C1 segment of cervical spinal cord (tissue), 14 donors: ENCODE data around the gene SEMA4D.
A peak's percentile ranks its signal among the peaks of the same experiment; 100 is the strongest.
"Not testable (repeated sequence)": the region's sequence is repeated elsewhere in the genome, so short reads cannot be mapped to it uniquely, and the experiment has no call there.

Experiments used
- DNase-seq, 14 donors: peaks; one replicate each; lab custom pipeline; 2025; lab: John Stamatoyannopoulos, UW

Gene SEMA4D

DNA sequence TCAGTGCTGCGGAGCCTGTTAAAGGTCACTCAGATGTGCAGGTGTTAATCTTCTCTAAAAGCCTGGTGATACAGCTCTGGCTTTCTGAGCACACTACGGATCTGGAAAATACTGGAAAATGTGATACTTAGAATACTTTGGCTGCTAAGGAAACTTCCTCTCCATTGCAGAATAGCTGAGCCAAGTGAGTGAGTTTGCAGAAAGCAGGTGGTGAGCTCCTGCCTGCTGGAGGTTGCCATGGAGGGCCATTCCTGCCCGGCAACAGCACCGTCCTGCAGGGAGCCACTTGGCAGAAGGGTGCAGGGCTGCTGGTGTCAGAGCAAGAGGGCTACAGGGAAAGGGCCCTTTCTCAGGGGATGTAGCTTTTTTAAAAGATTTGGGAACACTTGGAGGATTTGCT is 138.9 kb downstream of the SEMA4D start:
- DNase-seq = peak in 7 of 14 donors; percentile 25 to 70 (median 42)

DNA sequence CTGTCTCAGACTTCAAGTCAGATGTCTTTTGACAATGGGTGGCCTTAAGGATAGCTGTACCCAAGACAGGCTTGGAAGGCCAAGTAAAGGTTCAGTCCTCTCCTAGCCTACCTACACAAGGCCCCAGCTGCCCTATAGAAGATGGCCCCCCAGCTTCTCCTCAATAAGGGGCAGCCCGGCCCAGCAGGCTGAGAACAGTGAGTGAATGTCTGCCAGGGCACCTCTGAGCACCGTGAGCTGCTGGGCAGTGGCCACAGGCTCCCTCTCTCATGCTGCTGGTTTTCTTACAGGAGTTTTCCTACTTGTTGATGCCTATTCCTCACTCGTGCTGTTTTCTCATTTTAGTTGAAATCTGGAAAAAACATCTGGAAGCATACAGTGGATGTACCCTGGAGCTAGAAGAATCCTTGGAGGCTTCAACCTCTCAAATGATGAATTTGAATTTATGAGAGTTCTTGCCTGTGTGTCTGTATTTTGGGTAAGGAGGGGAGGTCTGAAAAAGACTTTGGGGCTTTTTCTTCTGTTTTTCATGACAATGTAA is 139.5 kb downstream of the SEMA4D start:
- DNase-seq = no peak

DNA sequence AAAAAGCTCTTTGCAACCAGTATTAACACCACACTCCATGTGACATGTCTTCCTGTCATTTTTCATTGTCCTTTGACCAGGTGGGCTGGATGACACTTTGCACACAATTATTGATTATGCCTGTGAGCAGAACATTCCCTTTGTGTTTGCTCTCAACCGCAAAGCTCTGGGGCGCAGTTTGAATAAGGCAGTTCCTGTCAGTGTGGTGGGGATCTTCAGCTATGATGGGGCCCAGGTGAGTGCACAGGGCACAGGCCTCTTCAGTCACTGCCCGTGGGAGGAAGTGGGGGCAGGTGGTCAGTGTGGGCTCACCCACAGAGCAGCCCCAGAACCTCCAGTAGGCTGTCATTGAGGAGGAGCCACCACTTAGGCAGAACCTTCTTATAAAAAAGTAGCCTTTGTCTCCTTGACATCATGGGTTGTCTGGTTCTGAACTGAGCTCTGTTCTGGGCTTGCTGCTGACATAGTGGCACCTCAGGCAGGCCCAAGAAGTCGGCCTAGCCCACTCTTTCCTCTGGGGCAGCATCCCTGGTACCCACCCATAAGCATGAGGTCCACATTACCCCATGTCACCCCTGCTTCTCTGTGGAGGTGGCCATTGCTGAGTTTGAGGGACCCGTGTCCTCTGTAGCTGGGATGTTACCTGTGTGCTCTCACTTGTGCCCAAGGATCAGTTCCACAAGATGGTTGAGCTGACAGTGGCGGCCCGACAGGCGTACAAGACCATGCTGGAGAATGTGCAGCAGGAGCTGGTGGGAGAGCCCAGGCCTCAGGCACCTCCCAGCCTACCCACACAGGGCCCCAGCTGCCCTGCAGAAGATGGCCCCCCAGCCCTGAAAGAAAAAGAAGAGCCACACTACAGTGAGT is 140.3 kb downstream of the SEMA4D start:
- no peak for DNase-seq

DNA sequence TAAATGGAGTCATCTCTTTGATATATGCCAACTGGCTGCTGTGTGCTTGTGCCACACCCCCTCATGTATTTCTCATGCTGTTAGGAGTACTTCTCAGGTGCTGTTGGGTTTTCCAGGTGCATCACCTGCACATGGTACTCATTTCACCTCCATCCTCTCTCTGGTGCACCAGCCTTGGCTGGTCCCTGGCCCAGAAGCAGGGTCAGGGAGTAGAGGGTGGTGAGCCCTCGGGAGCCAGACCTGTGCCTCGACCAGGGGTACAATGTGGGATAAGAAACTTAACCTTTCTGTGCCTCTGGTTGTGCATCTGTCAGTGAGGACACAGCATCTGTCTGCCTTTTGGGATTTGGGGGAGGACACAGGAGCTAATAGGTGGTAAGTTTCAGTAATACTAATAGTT is 141.1 kb downstream of the SEMA4D start:
- DNase-seq = no peak

DNA sequence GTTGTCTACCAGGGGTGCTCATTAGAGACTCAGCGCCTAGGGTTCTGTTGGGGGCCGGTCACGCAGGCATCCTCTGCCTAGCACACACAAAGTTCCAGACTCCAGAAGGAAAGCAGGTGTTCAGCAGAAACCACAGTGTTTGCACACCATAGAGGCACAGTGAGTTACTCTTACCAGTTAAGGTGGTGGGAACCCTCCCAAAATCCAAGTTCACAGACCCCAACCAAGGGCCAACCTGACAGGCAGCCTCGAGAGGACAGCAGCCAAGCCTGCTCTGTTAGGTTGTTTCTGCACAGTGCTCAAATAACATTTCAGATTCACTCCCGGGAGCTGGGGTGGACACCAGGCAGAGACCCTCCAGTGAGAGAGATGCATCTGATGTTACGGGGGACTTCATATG is 143.4 kb downstream of the SEMA4D start:
- no peak for DNase-seq

DNA sequence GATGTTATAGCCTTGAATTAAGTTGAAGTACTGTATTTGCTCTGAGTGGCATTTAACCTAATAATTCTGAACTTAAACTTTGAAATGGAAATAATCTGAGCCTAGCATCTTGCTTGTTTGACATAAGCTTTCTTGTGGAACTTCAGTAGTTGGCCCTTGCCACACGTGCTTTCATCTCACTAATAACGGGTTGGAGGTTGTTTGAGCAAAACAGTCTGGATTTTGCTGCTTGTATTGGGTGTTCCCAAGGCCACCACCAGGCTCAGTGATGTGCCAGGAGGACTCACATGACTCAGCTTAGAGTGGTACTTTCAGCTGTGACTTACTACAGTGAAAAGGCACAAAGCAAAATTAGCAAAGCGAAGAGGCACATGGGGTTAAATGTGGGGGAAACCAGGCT is 143.9 kb downstream of the SEMA4D start:
- DNase-seq = no peak

DNA sequence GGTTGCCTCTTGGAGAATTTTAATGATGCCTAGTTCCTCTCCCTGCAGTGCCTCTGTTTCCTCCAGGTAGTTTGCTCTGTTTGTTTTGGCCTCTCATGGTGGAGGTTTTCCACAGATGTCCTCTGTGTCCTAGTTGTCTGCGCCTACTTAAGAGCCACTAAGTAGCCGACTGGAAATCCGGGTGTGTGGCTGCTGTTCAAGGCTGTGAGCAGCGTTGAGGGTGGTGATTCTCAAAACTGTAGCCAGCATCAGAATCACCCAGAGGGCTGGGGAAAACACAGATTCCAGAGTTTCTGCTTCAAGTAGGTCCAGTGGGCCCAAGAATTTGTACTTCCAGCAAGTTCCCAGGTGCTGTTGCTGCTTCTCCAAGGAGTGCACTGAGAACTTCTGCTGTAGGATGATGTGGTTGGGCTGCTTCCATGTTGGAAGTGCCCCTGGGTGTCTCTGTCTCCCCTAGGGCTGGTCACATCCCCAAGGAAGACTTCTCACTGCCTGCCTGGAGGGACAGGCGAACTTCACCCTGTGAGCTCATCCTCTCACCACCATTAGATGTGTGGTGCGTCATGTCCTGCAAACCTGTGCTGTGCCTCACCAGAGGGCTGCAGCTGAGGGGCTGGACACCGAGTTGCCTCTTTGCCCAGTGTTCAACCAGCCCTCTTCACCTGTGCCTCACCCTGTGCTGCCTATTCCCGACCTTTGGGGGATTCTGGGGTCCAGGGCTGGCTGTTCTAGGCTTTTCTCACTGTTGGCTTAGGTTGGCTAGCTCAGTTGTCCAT is 144.9 kb downstream of the SEMA4D start:
- DNase-seq = no peak

DNA sequence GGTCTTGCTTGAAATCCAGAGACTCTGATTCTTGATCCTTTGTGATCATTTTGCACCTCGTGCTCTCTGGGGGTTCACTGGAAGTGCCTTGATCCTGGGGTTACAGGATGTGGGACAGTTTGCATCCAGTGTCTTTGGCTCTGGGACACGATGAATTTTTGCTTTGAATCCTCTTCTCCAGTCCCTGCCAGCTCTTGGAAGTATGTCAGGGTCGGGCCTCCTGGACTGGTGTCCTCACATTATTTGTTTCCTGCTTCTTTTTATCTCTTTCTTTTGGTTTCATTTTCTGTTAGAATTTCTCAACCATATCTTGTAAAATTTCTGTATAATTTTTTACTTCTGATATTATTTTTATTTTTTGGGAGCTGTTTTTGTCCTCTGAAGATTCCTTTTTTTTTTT is 145.5 kb downstream of the SEMA4D start:
- DNase-seq = no peak

DNA sequence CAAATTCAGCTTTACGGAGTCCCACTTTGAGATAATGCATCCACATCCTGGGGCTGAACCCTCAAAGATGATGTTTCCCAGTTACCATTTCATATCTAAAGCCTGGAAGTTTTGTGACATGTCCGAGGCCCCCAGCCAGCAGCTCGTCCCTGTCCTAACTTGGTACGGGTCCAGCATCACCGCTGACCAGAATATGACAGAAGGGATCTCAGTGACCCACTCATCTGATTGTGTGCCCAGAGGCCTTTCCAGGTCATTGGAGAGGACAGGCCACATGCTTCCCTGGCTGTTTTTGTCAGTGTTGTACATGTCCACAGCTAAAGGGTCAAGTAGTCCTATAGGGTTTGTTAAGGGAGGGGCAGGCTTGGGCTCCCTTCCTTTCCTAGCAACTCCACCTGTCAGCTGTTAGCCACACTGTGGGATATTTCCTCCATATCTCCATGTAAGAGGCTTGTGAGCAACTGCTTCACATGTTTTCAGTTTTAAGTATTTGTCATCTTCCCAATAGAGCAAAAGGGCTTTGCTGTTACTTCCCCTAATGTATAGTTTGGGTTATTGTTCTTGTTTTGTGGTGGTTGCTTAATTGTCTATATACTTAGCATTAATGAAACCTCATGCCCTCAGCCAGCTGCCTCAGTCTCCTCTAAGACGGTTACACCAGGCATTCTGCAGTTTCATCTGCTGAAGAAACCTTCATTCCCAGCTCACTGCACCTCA is 146.2 kb downstream of the SEMA4D start:
- DNase-seq = peak in 1 of 14 donors; percentile 12

DNA sequence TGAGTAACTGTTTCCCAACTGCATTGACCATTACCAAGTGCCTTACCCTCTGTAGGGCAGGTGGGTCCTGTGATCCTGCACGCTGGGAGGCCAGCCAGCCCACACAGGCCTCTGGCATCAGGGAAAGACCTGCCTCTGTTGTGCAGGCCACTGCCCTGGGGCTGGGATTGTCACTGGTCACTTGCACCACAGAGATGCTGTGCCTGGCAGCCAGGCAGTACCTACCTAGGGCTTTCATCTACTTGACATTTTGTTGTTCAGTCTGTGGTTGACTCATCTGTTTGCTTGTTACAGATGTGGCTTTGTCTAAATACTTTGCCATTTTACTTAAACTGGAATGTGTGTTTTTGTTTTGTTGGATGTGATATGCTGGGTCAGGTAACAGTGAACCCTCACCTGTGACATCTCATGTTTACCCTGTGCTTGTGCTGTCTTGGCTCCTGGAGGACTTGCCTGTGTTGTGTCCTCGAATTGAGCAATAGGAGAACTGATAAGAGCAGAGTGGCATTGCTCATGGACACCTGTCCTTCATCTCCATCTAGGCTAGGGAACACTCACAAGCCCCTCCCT is 146.8 kb downstream of the SEMA4D start:
- DNase-seq = no peak

DNA sequence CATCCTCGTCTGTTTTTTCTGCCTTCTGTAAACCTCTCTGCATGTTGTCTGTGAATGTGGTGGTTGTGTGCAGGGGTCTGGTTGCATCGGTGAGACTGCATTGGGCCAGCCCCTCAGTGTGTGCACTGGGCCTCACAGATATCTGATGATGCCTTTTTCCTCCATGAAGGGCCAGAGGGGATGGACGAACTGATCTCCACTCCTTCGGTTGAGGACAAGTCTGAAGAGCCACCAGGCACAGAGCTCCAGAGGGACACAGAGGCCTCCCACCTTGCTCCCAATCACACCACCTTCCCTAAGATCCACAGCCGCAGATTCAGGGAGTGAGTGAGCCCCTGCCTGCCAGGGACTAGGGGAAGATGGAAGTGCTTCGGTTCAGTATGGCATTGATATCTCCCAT is 148.3 kb downstream of the SEMA4D start:
- DNase-seq = no peak

DNA sequence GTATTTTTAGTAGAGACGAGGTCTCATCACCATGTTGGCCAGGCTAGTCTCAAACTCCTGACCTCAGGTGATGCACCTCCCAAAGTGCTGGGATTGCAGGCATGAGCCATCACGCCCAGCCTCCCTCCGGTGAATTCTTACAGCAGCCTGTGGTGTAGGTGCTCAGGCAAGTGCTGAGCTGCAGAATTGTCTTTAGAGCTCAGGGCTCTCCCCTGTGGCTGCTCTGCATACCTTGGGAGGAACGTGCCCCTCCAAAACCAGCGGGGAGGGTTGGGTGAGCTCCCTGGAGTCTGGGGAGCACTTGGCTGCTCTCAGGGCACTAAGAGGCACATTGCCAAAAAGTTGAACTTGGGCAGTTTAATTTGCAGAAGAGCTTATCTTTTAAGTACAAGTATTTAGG is 150.3 kb downstream of the SEMA4D start:
- no peak for DNase-seq

DNA sequence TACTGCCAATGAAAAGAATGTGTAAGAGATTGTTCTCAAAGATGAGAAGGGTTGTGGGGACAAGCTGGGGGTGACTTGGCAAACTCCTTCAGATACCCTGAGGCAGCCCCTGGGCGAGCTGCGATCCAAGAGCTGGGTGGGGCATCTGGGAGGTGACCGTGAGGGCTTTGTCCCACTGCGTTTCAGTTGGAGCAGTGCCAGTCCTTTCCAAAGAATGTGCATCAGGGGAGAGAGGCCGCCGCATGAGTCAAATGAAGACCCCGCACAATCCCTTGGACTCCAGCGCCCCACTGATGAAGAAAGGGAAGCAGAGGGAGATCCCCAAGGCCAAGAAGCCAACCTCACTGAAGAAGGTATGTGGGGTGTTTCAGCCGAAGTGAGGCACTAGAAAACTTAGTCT is 151.2 kb downstream of the SEMA4D start:
- DNase-seq = no peak

DNA sequence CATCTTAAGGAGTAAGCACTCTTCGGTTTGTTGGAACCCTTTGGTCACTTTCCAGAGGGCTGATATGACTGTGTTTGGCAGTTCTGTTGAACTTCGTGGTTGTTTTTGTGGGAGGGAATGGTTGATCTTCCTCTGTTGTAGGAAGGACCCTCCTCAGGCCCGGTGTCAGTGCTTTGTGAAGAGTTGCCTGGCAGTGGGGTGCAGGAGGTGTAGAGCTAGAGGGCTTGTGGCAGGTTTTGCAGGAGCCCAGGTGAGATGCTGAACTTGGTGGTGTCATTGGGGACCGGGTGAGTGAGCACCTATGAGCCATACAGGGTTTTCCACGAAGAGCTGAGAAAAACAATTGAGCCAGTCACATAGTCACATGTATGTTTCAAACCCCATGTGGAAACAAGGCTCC is 152.4 kb downstream of the SEMA4D start:
- no peak for DNase-seq

DNA sequence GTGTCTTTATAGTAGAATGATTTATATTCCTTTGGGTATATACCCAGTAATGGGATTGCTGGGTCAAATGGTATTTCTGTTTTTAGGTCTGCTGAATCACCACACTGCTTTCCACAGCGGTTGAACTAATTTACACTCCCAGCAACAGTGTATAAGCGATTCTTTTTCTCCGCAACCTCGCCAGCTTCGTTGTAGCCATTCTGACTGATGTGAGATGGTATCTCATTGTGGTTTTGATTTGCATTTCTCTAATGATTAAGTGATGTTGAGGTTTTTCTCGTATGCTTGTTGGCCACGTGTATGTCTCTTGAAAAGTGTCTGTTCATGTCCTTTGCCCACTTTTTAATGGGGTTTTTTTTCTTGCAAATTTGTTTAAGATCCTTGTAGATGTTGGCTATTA is 154.1 kb downstream of the SEMA4D start:
- DNase-seq = not testable (repeated sequence)

DNA sequence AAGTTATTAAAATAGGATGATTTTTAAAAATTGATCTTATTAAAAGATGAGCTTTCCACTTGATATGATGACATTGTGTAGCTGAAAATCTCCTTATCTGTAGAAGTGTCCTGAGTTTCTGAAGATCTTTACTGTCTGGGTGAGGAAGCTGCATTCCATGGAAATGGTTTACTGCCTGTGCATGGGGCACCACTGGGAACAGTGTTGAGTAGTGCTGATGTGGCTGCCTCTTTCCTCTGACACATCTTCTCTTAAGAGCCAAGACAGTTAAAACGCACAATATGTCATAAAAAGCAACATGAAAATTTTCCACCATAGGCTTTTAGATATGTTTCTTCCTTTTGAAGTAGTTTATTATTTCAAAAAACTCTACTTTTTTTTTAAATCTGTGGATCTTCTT is 155.0 kb downstream of the SEMA4D start:
- no peak for DNase-seq

DNA sequence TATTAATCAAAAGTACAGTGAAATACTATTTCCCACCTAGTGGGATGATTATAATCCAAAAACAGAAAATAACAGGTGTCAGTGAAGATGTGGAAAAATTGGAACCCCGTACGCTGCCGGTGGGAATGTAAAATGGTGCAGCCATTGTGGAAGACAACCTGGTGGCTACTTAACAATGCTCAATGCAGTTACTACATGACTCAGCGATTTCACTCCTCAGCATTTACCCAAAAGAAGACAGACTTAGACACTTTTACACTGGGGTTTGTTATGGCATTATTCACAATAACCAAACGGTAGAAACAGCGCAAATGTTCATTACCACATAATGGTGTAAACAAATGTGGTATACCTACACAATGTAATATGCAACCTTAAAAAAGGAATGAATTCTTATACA is 155.7 kb downstream of the SEMA4D start:
- DNase-seq = no peak

DNA sequence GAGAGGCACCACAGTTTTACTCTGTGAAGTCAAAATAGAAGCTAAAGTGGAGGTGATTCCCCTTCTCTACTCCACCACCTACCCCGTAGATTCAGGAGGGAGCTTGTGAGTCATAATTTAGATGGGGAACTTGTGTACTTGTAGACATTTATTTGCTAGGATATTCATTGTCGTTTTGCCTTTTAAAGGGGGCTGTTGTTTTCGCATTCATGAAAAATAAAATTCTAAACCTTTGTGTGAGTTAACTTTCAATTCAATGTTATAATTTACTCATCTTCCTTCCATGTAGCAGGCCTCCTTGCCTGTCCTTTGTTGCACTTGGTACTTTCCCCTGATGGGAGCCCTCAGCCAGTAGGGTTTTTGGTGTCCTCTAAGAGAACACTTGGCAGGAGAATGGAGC is 157.6 kb downstream of the SEMA4D start:
- DNase-seq = no peak

DNA sequence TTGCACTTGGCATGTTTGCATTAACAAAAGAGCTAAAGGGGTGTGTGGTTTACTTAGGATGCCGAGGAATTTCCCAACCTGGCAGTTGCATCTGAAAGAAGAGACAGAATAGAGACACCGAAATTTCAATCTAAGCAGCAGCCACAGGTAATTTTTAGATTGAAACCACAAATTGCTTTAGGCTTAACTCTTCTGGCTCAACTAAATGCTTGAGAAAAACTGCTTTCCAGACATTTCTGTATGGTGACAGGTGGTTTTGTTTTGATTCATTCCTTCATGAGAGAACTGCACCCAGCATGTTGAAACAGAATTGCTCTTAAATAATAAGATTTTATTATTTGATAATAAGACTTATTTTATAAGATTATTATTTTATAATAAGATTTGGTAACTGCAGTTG is 158.1 kb downstream of the SEMA4D start:
- no peak for DNase-seq

DNA sequence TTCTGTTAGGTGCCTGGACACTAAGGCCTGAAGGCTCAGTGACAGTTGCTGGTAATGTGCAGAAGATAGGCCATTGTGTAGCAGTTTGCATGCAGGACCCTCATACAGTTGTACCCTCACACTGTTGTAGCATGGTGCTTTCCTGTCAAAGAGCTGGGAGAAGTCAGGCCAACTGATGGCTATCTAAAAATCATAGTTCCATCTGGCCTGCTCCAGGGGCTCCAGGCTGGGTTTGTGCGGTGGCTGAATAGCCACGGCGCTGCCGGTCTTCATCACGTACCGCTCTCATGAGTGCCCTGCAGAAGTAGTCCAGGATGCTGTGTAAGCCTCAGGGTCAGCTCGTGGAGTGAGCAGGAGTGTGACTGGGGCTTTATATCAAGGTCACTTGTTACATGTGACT is 167.4 kb downstream of the SEMA4D start:
- DNase-seq = no peak

DNA sequence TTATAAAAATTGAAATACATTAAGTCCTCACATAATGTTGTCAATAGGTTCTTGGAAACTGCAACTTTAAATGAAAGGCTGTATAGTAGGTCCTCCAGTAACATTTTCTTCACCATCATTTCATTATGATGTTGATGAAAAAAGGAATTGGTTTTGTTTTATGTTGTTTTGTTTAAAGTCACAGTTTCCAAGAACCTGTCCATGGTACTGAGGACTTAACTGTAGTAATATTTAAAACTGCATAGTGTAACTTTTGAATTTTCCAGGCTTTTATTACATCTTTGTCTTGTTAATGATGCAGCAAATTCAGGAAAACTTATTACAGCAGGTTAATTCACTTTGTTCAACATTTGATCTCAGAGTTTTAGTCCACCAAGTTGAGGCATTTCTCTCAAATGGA is 168.0 kb downstream of the SEMA4D start:
- no peak for DNase-seq

DNA sequence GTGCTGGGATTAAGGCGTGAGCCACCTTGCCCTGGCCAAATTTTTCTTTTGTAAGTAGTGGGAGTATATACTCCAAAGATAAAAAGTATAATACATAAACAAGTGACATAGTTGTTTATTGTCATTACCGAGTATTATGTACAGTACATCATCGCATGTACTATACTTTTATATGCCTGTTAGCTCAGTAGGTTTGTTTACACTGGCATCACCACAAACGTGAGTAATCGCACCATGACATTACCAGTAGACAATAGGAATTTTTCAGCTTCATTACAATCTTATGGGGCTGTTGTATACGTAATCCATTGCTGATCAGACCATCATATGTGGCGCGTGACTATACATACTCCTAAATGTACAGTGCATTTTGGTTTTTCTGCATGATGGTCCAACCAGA is 169.8 kb downstream of the SEMA4D start:
- DNase-seq = no peak
